ENCODE measurements around the gene CAMKMT. TPM values are rescaled to one million over a fixed set of nuclear protein-coding genes. Genes with fewer than 3 reads are reported as not detected.

The CAMKMT gene
- total RNA-seq, 4 donors from 2014 or later, result 4.5 to 57.9 (median 15.4) TPM

GRCh38 chr2:44358503-44358902, 3.2 kb upstream of the CAMKMT start:
- Histone ChIP-seq H3K36me3 (no peaks in the 10 kb centered on the region), H3K27me3 (no peaks in the 10 kb centered on the region), H3K27ac (no peak overlapping the region), H3K4me1 (peaks cover 10 to 33% (median 17%) of the 10 kb centered on the region in 4 donors), H3K4me3 (no peak overlapping the region), H3K9me3 (no peaks in the 10 kb centered on the region)
- intact Hi-C loops (cut with DNase I; ENCODE audit: low total_unique reads), result no loop called here
- TF ChIP-seq EP300 (IDR thresholded peaks at IDR 0.05; ENCODE audit: low read depth) (no peak), POLR2A (IDR thresholded peaks at IDR 0.05) (no peak), CTCF (IDR thresholded peaks at IDR 0.05) (no peak)
- WGBS, 2 donors (ENCODE audit: low coverage in 1 of 2), result 44 to 54% methylated on average over 3 of the region's 3 CpGs
- peak; percentile 59 for DNase-seq
- in situ Hi-C loops (cut with MboI; ENCODE audit: low pct_ligation_motif_present in 1 of 4, low pct_unique_long_range_greater_than_20kb in 1 of 4, low sequenced_read_pairs in 3 of 4), result no loop called here

- no peaks in the 10 kb centered on the region for H3K36me3 ChIP-seq
- in situ Hi-C loops (cut with MboI; ENCODE audit: low pct_ligation_motif_present in 1 of 4, low pct_unique_long_range_greater_than_20kb in 1 of 4, low sequenced_read_pairs in 3 of 4) (no loop called here), intact Hi-C loops (cut with DNase I; ENCODE audit: low total_unique reads) (no loop called here)
- no peaks in the 10 kb centered on the region for H3K27me3 ChIP-seq
- peak overlapping the region; percentile 71 to 94 (median 85) for H3K4me3 ChIP-seq
- H3K9me3 ChIP-seq, result no peaks in the 10 kb centered on the region
- DNase-seq, result no peak
- TF ChIP-seq CTCF (IDR thresholded peaks at IDR 0.05) (no peak), POLR2A (IDR thresholded peaks at IDR 0.05) (no peak), POLR2AphosphoS5 (IDR thresholded peaks at IDR 0.05) (no peak), EP300 (IDR thresholded peaks at IDR 0.05; ENCODE audit: low read depth) (no peak)
- H3K27ac ChIP-seq, result peak overlapping the region; percentile 89 to 95 (median 94)
- peaks cover 10 to 33% (median 17%) of the 10 kb centered on the region in 4 donors for H3K4me1 ChIP-seq
- 3 to 4% methylated on average over 18 to 19 of the region's 19 CpGs for WGBS, 2 donors (ENCODE audit: low coverage in 1 of 2)
These were observed 908 bp upstream of the CAMKMT start for GRCh38 chr2:44360749-44361329.

DNA sequence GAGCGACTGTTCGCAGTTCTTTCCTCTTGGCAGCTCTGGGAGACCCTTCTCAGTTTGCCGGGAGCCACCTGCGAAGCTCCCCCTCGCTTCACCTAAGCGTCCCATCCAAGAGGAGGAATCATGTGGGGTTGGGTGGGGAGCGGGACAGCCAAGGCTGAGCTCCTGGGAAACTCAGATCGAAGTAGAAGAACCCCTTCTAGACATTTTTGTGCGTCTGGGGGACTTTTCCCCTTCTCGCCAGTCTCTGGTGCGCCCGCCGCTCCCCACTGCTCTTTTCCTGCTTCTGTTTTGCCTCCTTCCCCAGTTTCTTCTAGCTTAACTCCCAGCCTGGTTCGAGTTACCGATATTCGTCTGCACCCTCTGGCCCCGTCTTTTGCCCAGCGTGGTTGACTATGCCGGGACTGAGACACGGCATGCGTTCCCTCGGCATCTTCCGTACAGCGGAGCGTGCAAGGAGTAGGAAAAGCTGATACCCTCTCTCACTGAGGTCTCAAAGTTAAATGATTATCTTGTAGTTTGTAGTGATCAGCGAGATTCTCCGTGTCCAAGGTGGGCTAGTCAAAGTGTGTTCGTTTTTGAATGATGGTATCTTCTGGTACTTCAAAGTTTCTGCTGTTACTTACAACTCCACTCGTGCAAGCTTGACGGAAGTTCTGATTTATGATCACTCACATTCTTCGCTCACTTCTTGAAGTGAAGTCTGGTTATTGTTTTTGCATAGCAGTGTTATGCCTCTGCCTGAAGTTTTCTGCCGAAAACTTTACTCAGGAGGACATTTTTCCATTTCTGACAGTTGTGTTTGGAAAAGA, 664 bp downstream of the CAMKMT start:
- intact Hi-C loops (cut with DNase I; ENCODE audit: low total_unique reads), result no loop called here
- Histone ChIP-seq H3K36me3 (no peaks in the 10 kb centered on the region), H3K4me1 (peaks cover 10 to 33% (median 17%) of the 10 kb centered on the region in 4 donors), H3K9me3 (no peaks in the 10 kb centered on the region), H3K27ac (peak overlapping the region; percentile 89 to 95 (median 94)), H3K27me3 (no peaks in the 10 kb centered on the region), H3K4me3 (peak overlapping the region; percentile 76 to 94 (median 85))
- TF ChIP-seq CTCF (IDR thresholded peaks at IDR 0.05), result no peak
- TF ChIP-seq POLR2A (IDR thresholded peaks at IDR 0.05), result no peak
- TF ChIP-seq EP300 (IDR thresholded peaks at IDR 0.05; ENCODE audit: low read depth), result no peak
- TF ChIP-seq POLR2AphosphoS5 (IDR thresholded peaks at IDR 0.05), result no peak
- DNase-seq, result peak; percentile 49
- in situ Hi-C loops (cut with MboI; ENCODE audit: low pct_ligation_motif_present in 1 of 4, low pct_unique_long_range_greater_than_20kb in 1 of 4, low sequenced_read_pairs in 3 of 4), result no loop called here
- 0 to 1% methylated on average over 9 to 32 of the region's 32 CpGs for WGBS, 2 donors (ENCODE audit: low coverage in 1 of 2)

DNA sequence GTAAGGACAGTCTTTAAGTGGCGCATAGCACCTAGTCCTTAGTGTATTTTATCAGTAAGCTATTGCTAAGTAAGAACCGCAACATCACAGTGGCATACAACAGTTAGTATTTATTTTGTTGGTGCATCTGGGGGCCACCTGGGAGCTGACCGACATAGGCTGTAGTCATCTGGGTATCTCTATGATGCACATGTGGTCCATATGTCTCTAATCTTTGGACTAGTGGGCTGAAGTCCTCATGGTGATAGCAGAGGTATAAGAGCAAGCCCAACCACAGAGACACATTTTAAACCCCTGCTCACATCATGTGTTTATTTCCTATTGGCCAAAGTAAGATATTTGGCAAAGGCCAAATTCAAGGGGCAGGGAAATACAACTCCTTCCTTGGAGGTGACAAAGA, 2.9 kb downstream of the CAMKMT start:
- no peaks in the 10 kb centered on the region for H3K36me3 ChIP-seq
- H3K27me3 ChIP-seq, result no peaks in the 10 kb centered on the region
- no peaks in the 10 kb centered on the region for H3K9me3 ChIP-seq
- in situ Hi-C loops (cut with MboI; ENCODE audit: low pct_ligation_motif_present in 1 of 4, low pct_unique_long_range_greater_than_20kb in 1 of 4, low sequenced_read_pairs in 3 of 4) (no loop called here), intact Hi-C loops (cut with DNase I; ENCODE audit: low total_unique reads) (no loop called here)
- peaks cover 0 to 19% (median 11%) of the 10 kb centered on the region in 4 donors for H3K4me1 ChIP-seq
- WGBS, 2 donors (ENCODE audit: low coverage in 1 of 2), result 93 to 100% methylated on average over 2 to 3 of the region's 3 CpGs
- DNase-seq, result no peak
- TF ChIP-seq CTCF (IDR thresholded peaks at IDR 0.05), result no peak
- TF ChIP-seq POLR2A (IDR thresholded peaks at IDR 0.05), result no peak
- TF ChIP-seq EP300 (IDR thresholded peaks at IDR 0.05; ENCODE audit: low read depth), result no peak
- no peak overlapping the region for H3K27ac ChIP-seq
- H3K4me3 ChIP-seq, result no peak overlapping the region

Measured in transverse colon (tissue), 4 donors.